Measurements from ENCODE around the gene ACTRT2. TPM values are rescaled to one million over a fixed set of nuclear protein-coding genes. Genes with fewer than 3 reads are reported as not detected.

Gene ACTRT2
- total RNA-seq, 1 donor from 2014 or later = not detected

DNA sequence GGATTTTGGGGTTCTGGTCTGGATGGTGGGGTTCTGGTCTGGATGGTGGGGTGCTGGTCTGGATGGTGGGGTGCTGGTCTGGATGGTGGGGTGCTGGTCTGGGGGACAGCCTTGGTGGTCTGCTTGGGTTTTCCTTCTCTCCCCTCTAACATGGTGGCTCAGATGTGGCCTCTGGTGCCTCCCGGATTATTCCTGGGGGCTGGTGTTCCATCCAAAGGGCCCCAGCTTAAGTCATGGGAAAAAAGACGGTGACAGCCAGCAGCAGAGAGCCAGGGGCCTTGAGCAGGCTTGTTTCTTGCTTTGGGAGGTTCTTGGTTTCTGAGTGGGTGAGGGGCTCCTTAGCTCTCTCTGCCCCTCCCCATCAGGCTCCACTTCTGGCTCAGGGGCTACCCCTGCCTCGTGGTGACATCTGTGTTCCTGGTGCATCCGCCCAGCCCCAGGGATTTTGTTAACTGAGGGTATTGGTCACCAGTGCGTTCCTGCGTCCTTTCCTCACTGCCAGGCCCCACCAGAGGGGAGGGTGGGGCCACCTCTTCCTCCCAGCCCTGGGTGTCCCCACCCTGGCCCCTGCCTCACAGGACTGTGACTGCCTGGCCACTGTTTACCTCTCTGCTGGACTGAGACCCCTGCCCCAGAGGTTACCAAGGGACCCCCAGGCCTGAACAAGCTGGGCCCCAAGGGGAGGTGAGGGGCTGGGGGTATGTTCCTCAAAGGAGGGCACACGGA, 43.2 kb upstream of the ACTRT2 start:
- Mint-ChIP-seq H3K36me3 (ENCODE audit: low read depth) (no peaks in the 10 kb centered on the region), H3K27me3 (ENCODE audit: low read depth) (peaks cover 2% of the 10 kb centered on the region), H3K9me3 (ENCODE audit: low read depth) (no peaks in the 10 kb centered on the region), H3K4me1 (ENCODE audit: low read depth) (peaks cover 10% of the 10 kb centered on the region), H3K4me3 (ENCODE audit: unreplicated experiment) (no peak overlapping the region), H3K27ac (ENCODE audit: unreplicated experiment) (no peak overlapping the region)
- DNase-seq (ENCODE audit: low spot score) = no peak
- TF ChIP-seq, protein P1, sequence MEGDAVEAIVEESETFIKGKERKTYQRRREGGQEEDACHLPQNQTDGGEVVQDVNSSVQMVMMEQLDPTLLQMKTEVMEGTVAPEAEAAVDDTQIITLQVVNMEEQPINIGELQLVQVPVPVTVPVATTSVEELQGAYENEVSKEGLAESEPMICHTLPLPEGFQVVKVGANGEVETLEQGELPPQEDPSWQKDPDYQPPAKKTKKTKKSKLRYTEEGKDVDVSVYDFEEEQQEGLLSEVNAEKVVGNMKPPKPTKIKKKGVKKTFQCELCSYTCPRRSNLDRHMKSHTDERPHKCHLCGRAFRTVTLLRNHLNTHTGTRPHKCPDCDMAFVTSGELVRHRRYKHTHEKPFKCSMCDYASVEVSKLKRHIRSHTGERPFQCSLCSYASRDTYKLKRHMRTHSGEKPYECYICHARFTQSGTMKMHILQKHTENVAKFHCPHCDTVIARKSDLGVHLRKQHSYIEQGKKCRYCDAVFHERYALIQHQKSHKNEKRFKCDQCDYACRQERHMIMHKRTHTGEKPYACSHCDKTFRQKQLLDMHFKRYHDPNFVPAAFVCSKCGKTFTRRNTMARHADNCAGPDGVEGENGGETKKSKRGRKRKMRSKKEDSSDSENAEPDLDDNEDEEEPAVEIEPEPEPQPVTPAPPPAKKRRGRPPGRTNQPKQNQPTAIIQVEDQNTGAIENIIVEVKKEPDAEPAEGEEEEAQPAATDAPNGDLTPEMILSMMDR (IDR thresholded peaks at IDR 0.05) = no peak

DNA sequence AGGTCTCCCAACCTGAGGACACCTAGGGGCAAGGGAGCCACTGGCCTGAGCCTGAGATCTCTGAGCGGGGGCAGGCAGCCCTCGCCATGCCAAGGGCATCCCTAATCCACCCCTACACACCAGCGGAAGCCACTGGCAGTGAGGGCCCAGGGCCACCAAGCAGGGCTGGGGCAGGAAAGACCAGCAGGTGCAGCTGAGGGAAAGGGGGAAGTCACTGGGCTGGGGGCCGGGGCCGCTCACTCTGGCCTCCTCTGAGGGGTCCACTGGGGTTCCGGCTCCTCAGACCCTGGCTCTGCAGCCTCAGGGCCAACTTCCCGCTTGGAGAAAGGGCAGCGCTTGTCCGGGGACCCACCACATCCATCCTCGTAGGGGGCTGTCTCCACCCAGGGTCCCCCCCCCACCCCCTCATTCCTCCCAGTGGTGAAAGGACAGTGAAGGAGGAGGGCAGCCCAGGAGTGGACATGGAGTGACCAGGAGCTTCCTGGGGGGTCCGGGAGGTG, 42.5 kb upstream of the ACTRT2 start:
- peak; percentile 77 for DNase-seq (ENCODE audit: low spot score)
- H3K4me3 Mint-ChIP-seq (ENCODE audit: unreplicated experiment) = no peak overlapping the region
- H3K27me3 Mint-ChIP-seq (ENCODE audit: low read depth) = peaks cover 2% of the 10 kb centered on the region
- peaks cover 10% of the 10 kb centered on the region for H3K4me1 Mint-ChIP-seq (ENCODE audit: low read depth)
- TF ChIP-seq, protein P1 (IDR thresholded peaks at IDR 0.05) = no peak
- no peaks in the 10 kb centered on the region for H3K36me3 Mint-ChIP-seq (ENCODE audit: low read depth)
- H3K27ac Mint-ChIP-seq (ENCODE audit: unreplicated experiment) = no peak overlapping the region
- no peaks in the 10 kb centered on the region for H3K9me3 Mint-ChIP-seq (ENCODE audit: low read depth)

DNA sequence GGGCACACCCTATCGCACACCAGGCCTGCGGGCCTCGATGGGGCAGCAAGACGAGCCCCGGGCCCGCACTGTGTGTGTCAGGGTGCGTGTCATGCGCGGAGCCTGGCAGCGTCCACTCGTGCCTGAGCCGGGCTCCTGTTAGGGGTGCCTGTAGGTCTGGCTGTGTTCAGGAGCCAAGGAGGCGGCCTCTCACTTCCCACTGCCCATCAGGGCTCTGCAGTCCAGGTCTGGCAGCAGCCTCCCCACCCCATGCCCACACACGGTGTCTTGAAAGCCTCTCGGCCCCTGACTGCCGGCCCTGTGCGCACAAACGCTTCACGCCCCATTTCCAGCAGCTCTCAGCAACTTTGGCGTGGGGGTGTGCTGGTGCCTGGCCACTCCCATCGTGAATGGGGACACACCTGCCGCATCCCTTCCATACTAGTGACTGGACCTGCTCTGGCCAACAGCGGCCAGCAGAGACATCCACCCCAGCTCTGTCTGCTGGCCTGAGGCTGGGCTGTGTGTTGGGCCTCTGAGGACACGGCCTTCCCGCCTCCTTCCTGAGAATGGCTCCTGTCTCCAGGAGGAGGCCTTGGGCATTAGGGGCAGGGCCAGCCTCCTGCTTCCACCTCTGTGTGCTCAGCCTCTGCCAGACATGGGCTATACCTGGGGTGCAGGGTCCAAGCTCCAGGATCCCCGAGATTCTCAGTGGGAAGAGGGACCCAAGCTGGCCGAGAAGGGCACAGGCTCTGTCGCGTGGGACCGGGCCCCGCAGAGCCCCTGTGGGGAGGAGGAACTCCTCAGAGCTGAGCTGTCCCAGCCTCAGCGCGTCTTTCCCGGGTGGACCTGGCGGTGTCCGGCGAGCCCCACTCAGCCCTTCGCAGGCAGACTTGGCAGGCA, 41.8 kb upstream of the ACTRT2 start:
- peak; percentile 85 for DNase-seq (ENCODE audit: low spot score)

DNA sequence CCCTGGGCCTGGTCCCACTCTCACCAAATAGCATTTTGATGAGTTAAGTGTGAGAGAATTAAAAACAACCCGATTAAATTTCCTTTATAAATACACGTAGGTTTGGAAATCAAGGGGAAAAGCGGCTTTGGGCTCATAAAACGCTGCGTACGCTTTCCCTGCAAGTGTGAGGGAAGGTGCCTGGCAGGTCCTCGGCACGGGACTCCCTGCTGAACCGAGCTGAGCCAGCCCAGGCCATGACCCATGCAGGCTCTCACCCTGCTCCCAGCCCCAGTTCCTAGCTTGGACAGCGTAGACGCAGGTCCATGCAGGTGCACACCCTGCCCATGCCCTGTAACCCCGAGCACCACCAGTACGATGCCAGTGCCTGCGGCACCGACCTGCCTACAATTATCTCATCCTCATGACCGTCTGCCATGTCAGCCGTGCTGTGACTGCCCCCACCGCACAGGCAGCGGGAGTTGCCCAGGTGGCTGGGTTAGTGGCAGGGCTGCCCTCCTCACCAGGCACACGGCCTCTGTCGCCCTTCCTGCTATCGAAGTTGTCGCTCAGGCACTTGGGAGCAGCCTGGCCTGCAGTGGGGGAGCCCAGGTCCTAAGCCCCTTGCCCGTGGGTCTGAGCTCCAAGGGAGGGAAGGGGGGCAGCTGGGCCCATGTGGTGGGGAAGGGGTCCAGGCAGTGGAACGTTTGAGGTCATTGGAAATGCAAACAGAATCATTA, 41.0 kb upstream of the ACTRT2 start:
- no peak overlapping the region for H3K4me3 Mint-ChIP-seq (ENCODE audit: unreplicated experiment)
- TF ChIP-seq, protein P1 (IDR thresholded peaks at IDR 0.05) = no peak
- H3K4me1 Mint-ChIP-seq (ENCODE audit: low read depth) = peaks cover 10% of the 10 kb centered on the region
- DNase-seq (ENCODE audit: low spot score) = peak; percentile 91
- no peak overlapping the region for H3K27ac Mint-ChIP-seq (ENCODE audit: unreplicated experiment)
- H3K36me3 Mint-ChIP-seq (ENCODE audit: low read depth) = no peaks in the 10 kb centered on the region
- H3K27me3 Mint-ChIP-seq (ENCODE audit: low read depth) = peaks cover 2% of the 10 kb centered on the region
- H3K9me3 Mint-ChIP-seq (ENCODE audit: low read depth) = no peaks in the 10 kb centered on the region

More for the DNA sequence above, 41.8 kb upstream of the ACTRT2 start:
- TF ChIP-seq, protein P1 (IDR thresholded peaks at IDR 0.05) = no peak
- H3K9me3 Mint-ChIP-seq (ENCODE audit: low read depth) = no peaks in the 10 kb centered on the region
- no peak overlapping the region for H3K27ac Mint-ChIP-seq (ENCODE audit: unreplicated experiment)
- H3K4me3 Mint-ChIP-seq (ENCODE audit: unreplicated experiment) = no peak overlapping the region
- peaks cover 10% of the 10 kb centered on the region for H3K4me1 Mint-ChIP-seq (ENCODE audit: low read depth)
- peaks cover 2% of the 10 kb centered on the region for H3K27me3 Mint-ChIP-seq (ENCODE audit: low read depth)
- H3K36me3 Mint-ChIP-seq (ENCODE audit: low read depth) = no peaks in the 10 kb centered on the region

DNA sequence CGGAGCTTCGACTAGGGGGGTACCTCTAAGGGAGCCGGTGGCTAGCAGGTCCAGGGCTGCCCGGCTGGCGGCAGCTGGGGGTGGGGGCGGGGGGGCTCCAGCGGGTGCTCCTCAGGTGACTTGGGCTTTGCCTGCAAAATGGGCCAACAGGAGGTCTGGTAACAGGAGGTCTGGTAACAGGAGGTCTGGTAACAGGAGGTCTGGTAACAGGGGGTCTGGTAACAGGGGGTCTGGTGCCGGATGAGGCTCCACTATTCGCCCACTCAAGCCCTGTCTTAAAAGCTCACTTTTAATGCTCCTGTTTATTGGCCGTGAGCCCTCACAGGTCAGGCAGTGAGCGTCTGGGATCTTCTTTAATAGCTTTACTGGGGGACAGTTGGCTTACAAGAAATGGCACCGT, 40.4 kb upstream of the ACTRT2 start:
- Mint-ChIP-seq H3K27ac (ENCODE audit: unreplicated experiment) (no peak overlapping the region), H3K27me3 (ENCODE audit: low read depth) (peaks cover 2% of the 10 kb centered on the region), H3K9me3 (ENCODE audit: low read depth) (peaks cover 2% of the 10 kb centered on the region), H3K4me3 (ENCODE audit: unreplicated experiment) (no peak overlapping the region), H3K36me3 (ENCODE audit: low read depth) (no peaks in the 10 kb centered on the region), H3K4me1 (ENCODE audit: low read depth) (peaks cover 6% of the 10 kb centered on the region)
- TF ChIP-seq, protein P1 (IDR thresholded peaks at IDR 0.05) = no peak
- DNase-seq (ENCODE audit: low spot score) = no peak

Data from chondrocyte (in vitro differentiated cells).